ENCODE data around the gene AGT. TPM values are rescaled to one million over a fixed set of nuclear protein-coding genes. Genes with fewer than 3 reads are reported as not detected.

Gene AGT
- polyA plus RNA-seq, 2 of the 4 experiments (the other 2 are of a cell fraction) = 0.06 to 0.18 TPM

DNA sequence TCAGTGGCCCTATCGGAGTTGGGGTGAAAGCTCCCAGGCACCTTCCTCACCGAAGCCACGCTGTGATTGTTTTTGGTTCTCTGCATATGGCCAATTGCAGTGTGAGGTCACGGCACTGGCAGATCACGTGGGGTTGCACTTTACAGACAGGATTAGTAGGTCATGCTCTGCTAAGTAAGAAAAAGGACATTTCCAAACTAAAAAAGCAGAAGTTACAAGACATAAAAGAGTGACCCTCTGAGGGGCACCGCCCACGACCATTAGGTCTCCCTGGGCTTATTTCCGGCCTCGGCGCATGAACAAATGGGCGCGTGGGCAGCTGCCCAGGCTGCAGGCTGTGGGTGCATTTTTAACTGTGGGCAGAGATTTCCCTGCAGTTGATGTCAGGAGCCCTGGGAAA lies 35.2 kb upstream of the AGT start:
- H3K4me1 ChIP-seq = peaks cover 7% of the 10 kb centered on the region; the same call in 1 of the 3 replicates
- 81% methylated on average over 12 of the region's 12 CpGs for WGBS (ENCODE audit: missing lambda C conversion rate)
- no peak overlapping the region for H3K27ac ChIP-seq
- ChIA-PET POLR2A (no interaction called here), CTCF (no interaction called here)
- H3K4me3 ChIP-seq = no peak overlapping the region
- FAIRE-seq (no peak), DNase-seq (ENCODE audit: low read depth in 1 of 2, low spot score in 1 of 2) (no peak), ATAC-seq (no peak)
- H3K4me2 ChIP-seq = no peak overlapping the region
- no peak for TF ChIP-seq HOXB13 (CRISPR knock-in tag; IDR thresholded peaks at IDR 0.05; ENCODE audit: low read depth)
- TF ChIP-seq, protein P1, sequence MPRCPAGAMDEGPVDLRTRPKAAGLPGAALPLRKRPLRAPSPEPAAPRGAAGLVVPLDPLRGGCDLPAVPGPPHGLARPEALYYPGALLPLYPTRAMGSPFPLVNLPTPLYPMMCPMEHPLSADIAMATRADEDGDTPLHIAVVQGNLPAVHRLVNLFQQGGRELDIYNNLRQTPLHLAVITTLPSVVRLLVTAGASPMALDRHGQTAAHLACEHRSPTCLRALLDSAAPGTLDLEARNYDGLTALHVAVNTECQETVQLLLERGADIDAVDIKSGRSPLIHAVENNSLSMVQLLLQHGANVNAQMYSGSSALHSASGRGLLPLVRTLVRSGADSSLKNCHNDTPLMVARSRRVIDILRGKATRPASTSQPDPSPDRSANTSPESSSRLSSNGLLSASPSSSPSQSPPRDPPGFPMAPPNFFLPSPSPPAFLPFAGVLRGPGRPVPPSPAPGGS (IDR thresholded peaks at IDR 0.05) = no peak
- TF ChIP-seq PHF8 (IDR thresholded peaks at IDR 0.05; ENCODE audit: borderline replicate concordance, low read depth) = no peak
- no peak for TF ChIP-seq ZC3H11A (IDR thresholded peaks at IDR 0.05)
- TF ChIP-seq POLR2A (IDR thresholded peaks at IDR 0.05; ENCODE audit: low read length) = no peak
- TF ChIP-seq, protein P2, sequence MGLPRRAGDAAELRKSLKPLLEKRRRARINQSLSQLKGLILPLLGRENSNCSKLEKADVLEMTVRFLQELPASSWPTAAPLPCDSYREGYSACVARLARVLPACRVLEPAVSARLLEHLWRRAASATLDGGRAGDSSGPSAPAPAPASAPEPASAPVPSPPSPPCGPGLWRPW (IDR thresholded peaks at IDR 0.05) = no peak
- TF ChIP-seq NPAS2 (CRISPR knock-in tag; IDR thresholded peaks at IDR 0.05; ENCODE audit: borderline replicate concordance) = no peak
- TF ChIP-seq JUNB (IDR thresholded peaks at IDR 0.05) = no peak
- no peak for TF ChIP-seq HOXA7 (CRISPR knock-in tag; IDR thresholded peaks at IDR 0.05)
- TF ChIP-seq KDM1A (IDR thresholded peaks at IDR 0.05; ENCODE audit: low read depth) = no peak
- no peaks in the 10 kb centered on the region for H3K9me3 ChIP-seq

DNA sequence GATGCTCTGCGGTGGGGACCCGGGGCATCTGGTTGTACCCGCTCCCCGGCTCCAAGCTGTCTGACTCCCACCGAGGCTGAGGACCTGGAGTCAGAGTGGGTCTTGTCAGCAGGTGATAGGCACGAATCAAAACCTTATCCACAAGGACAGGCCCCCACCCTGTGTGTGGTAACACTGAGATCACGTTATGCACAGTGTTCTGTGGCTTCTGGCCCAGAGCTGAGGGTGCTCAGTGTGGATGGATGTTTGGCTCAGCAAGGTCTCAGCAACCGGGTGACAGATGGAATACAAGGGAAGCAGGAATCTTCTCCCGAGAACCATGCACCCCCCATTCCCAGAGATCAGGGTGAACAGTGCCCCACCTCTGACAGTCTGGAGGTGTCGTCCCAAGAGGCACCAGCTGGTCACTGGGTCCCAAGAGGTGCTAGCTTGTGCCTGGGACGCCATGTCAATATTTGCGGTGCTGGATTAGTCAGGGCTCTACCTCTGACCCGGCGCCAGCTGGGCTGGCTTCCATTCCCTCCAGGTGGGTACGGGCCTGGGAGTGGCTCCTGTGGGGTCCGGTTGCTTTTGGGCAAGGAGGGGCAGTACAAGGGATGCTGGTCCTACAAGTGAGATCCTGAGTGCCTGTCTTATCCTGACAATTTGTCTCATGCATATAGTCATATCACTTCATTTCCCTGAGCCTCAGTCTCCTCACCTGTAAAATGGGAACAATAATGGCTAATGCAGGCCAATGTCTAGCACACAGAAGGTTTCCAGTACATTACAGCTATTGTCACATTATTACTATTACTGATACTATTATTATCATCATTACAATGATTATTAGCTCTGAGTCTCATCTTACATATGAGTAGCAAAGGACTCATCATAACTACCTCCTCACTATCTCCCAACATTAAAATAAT lies 34.2 kb upstream of the AGT start:
- H3K4me1 ChIP-seq = peaks cover 10% of the 10 kb centered on the region; the same call in 1 of the 3 replicates

DNA sequence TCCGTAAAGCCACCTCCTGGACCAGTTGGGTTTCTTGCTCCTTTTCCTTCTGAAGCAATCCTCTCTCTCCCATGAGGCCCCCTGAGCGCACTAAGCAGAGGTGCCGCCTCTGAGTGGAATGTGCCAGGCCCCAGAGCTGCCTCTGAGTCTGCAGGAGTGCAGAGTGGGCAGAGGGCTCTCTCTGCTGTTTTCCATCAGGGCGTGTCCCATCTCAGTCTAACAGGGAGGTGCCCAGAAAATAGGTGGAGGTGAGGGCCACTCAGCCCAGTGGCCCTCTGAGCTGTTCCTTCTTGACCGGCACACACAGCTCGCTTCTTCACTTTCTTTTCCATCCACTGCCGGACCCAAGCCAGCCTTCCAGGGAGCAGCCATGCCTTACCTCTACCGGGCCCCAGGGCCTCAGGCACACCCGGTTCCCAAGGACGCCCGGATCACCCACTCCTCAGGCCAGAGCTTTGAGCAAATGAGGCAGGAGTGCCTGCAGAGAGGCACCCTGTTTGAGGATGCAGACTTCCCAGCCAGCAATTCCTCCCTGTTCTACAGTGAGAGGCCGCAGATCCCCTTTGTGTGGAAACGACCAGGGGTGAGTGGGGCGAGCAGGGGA lies 33.3 kb upstream of the AGT start, which contains the start of gene CAPN9:
Gene CAPN9, plus strand, starts transcription at position 262 of the 604 bp plus-strand sequence. Its CDS starts 109 bp downstream, at position 371.
- no peak for DNase-seq (ENCODE audit: low read depth in 1 of 2, low spot score in 1 of 2)
- Histone ChIP-seq H3K4me2 (no peak within 1 kb of the TSS), H3K9me3 (no peaks in the 10 kb centered on the region), H3K4me3 (no peak within 1 kb of the TSS), H3K4me1 (peaks cover 10% of the 10 kb centered on the region; the same call in 1 of the 3 replicates), H3K27ac (no peak within 1 kb of the TSS)
- TF ChIP-seq HOXA7 (CRISPR knock-in tag; IDR thresholded peaks at IDR 0.05) (no peak), GATA3 (IDR thresholded peaks at IDR 0.05; ENCODE audit: borderline replicate concordance) (no peak), BHLHE40 (IDR thresholded peaks at IDR 0.05; ENCODE audit: low read depth, low read length) (no peak), CBX2 (IDR thresholded peaks at IDR 0.05; ENCODE audit: borderline replicate concordance, low read depth) (no peak), NFE2L2 (conservative IDR thresholded peaks at IDR 0.05; ENCODE audit: low read length) (no peak), HOXB5 (CRISPR knock-in tag; IDR thresholded peaks at IDR 0.05) (no peak), RCOR1 (IDR thresholded peaks at IDR 0.05; ENCODE audit: low read depth, low read length) (no peak), ZSCAN20 (CRISPR knock-in tag; IDR thresholded peaks at IDR 0.05) (no peak), SMC3 (IDR thresholded peaks at IDR 0.05) (no peak), ZC3H11A (IDR thresholded peaks at IDR 0.05) (no peak), FOSB (CRISPR knock-in tag; IDR thresholded peaks at IDR 0.05) (no peak), KDM1A (IDR thresholded peaks at IDR 0.05; ENCODE audit: low read depth) (no peak), POLR2A (IDR thresholded peaks at IDR 0.05; ENCODE audit: low read length) (no peak), MAFK (IDR thresholded peaks at IDR 0.05; ENCODE audit: partially characterized antibody) (no peak), PHF8 (IDR thresholded peaks at IDR 0.05; ENCODE audit: borderline replicate concordance, low read depth) (no peak), ZFP36 (IDR thresholded peaks at IDR 0.05; ENCODE audit: borderline replicate concordance, partially characterized antibody) (no peak), JUN (IDR thresholded peaks at IDR 0.05) (no peak), HOXB13 (CRISPR knock-in tag; IDR thresholded peaks at IDR 0.05; ENCODE audit: low read depth) (no peak)
- TF ChIP-seq, protein P3, sequence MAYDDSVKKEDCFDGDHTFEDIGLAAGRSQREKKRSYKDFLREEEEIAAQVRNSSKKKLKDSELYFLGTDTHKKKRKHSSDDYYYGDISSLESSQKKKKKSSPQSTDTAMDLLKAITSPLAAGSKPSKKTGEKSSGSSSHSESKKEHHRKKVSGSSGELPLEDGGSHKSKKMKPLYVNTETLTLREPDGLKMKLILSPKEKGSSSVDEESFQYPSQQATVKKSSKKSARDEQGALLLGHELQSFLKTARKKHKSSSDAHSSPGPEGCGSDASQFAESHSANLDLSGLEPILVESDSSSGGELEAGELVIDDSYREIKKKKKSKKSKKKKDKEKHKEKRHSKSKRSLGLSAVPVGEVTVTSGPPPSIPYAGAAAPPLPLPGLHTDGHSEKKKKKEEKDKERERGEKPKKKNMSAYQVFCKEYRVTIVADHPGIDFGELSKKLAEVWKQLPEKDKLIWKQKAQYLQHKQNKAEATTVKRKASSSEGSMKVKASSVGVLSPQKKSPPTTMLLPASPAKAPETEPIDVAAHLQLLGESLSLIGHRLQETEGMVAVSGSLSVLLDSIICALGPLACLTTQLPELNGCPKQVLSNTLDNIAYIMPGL (CRISPR knock-in tag; IDR thresholded peaks at IDR 0.05; ENCODE audit: borderline replicate concordance) = no peak
- TF ChIP-seq, protein P4, sequence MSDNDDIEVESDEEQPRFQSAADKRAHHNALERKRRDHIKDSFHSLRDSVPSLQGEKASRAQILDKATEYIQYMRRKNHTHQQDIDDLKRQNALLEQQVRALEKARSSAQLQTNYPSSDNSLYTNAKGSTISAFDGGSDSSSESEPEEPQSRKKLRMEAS (IDR thresholded peaks at IDR 0.05) = no peak
- 73% methylated on average over 9 of the region's 14 CpGs for WGBS (ENCODE audit: missing lambda C conversion rate)
- no peak for ATAC-seq
- ChIA-PET POLR2A (no interaction called here), CTCF (interaction anchor here (1.3 kb wide), 1 partner anchor 25 kb away, joined by 3 read pairs; no protein-coding TSS in a partner anchor)
- FAIRE-seq = no peak

More for the DNA sequence above, 34.2 kb upstream of the AGT start:
- ATAC-seq (no peak), DNase-seq (ENCODE audit: low read depth in 1 of 2, low spot score in 1 of 2) (no peak), FAIRE-seq (no peak)
- no peak overlapping the region for H3K4me2 ChIP-seq
- TF ChIP-seq POLR2A (IDR thresholded peaks at IDR 0.05; ENCODE audit: low read length) = 0 out of 2 replicates have a peak, but pooled peaks have one; percentile 2
- no peak for TF ChIP-seq MAFK (IDR thresholded peaks at IDR 0.05; ENCODE audit: partially characterized antibody)
- CTCF ChIA-PET = interaction anchor here (1.3 kb wide), 1 partner anchor 24 kb away, joined by 3 read pairs; no protein-coding TSS in a partner anchor
- no peak overlapping the region for H3K27ac ChIP-seq
- POLR2A ChIA-PET = no interaction called here
- no peaks in the 10 kb centered on the region for H3K9me3 ChIP-seq
- 60% methylated on average over 12 of the region's 16 CpGs for WGBS (ENCODE audit: missing lambda C conversion rate)
- no peak overlapping the region for H3K4me3 ChIP-seq

Measured in A549 (cell line).